K562 (cell line): ENCODE measurements around the gene KAZALD1. TPM values are rescaled to one million over a fixed set of nuclear protein-coding genes. Genes with fewer than 3 reads are reported as not detected.
A peak's percentile ranks its signal among the peaks of the same experiment; 100 is the strongest.

Experiments used
- BRD9 ChIP-seq: fragments of 450-650 bp; IDR thresholded peaks from 2 replicates; pipeline ENCODE4 v1.6.1; 2018; ENCODE audit warnings: low read depth; ENCODE audit not compliant: partially characterized antibody
- CC2D1A ChIP-seq: fragments of 450-650 bp; IDR thresholded peaks from 2 replicates; pipeline ENCODE4 v1.6.1; 2017; ENCODE audit warnings: mild to moderate bottlenecking
- KDM4B ChIP-seq, 2 experiments: fragments of 450-650 bp in 1 of 2; sonication (generic) in 1 of 2; IDR thresholded peaks; 2 replicates each; pipeline ENCODE4 v1.6.1; 2016 to 2017; ENCODE audit warnings: borderline replicate concordance in 2 of 2, antibody characterized with exemption in 1 of 2, low read depth in 1 of 2, mild to moderate bottlenecking in 1 of 2
- MAFF ChIP-seq: IDR thresholded peaks from 2 replicates; pipeline ENCODE4 v1.6.1; 2012; ENCODE audit warnings: low read length, improper control_type of control experiment
- NKRF ChIP-seq: fragments of 450-650 bp; IDR thresholded peaks from 2 replicates; pipeline ENCODE4 v1.6.1; 2016; ENCODE audit warnings: borderline replicate concordance
- PRPF4 ChIP-seq: fragments of 200-400 bp; formaldehyde crosslinking; IDR thresholded peaks from one replicate; pipeline ENCODE4 v1.6.1; 2017; ENCODE audit warnings: low read length, low read depth, mild to moderate bottlenecking; ENCODE audit not compliant: insufficient read depth, poor library complexity, severe bottlenecking
- REST ChIP-seq, 2 experiments: fragments of 450-650 bp; formaldehyde crosslinking in 1 of 2; IDR thresholded peaks; 2 replicates each; pipeline versions ENCODE4 v1.4.0 to v1.6.1; 2014 to 2020; ENCODE audit warnings: mild to moderate bottlenecking in 2 of 2, borderline replicate concordance in 1 of 2, low read depth in 1 of 2
- SNAPC5 ChIP-seq: fragments of 250-450 bp; sonication (Bioruptor Pico); IDR thresholded peaks from 2 replicates; pipeline ENCODE4 v1.8.0; 2021; ENCODE audit warnings: moderate library complexity, mild to moderate bottlenecking, inconsistent platforms
- SRSF7 ChIP-seq: fragments of 200-400 bp; formaldehyde crosslinking; optimal IDR thresholded peaks from 2 replicates; pipeline ENCODE3; 2017; ENCODE audit warnings: mild to moderate bottlenecking, low read depth, low read length
- ZFPM2 ChIP-seq: fragments of 250-450 bp; sonication (Bioruptor Pico); IDR thresholded peaks from 2 replicates; pipeline ENCODE4 v1.5.1; 2022; ENCODE audit warnings: mild to moderate bottlenecking
- ZKSCAN1 ChIP-seq: fragments of 150-350 bp; IDR thresholded peaks from 2 replicates; pipeline ENCODE4 v1.6.1; 2016; ENCODE audit warnings: low read depth, low read length
- ZNF224 ChIP-seq: sonication (generic); formaldehyde crosslinking; IDR thresholded peaks from 2 replicates; pipeline ENCODE4 v1.8.0; 2022; ENCODE audit warnings: mild to moderate bottlenecking, missing genetic modification reagents
- ZNF449 ChIP-seq: fragments of 250-450 bp; sonication (Bioruptor Pico); IDR thresholded peaks from 2 replicates; pipeline ENCODE4 v1.8.0; 2022; ENCODE audit warnings: moderate library complexity, mild to moderate bottlenecking, inconsistent platforms
- ZNF695 ChIP-seq: fragments of 450-650 bp; formaldehyde crosslinking; IDR thresholded peaks from 2 replicates; pipeline ENCODE4 v1.4.0; 2020; ENCODE audit warnings: mild to moderate bottlenecking, moderate library complexity
- ZNF75A ChIP-seq: fragments of 450-650 bp; formaldehyde crosslinking; IDR thresholded peaks from 2 replicates; pipeline ENCODE4 v1.4.0; 2020; ENCODE audit warnings: mild to moderate bottlenecking
- ZNF778 ChIP-seq: fragments of 450-650 bp; formaldehyde crosslinking; IDR thresholded peaks from 2 replicates; pipeline ENCODE4 v1.4.0; 2020; ENCODE audit warnings: mild to moderate bottlenecking, moderate library complexity
- ZNF780A ChIP-seq: fragments of 250-450 bp; sonication (Bioruptor Pico); IDR thresholded peaks from 2 replicates; pipeline ENCODE4 v1.5.0; 2021; ENCODE audit warnings: mild to moderate bottlenecking
- polyA plus RNA-seq, 8 experiments: library from polyadenylated mRNA; depleted of rRNA in 4 of 8; stranded (reverse) in 5 of 8; unstranded in 3 of 8; fragments of >200 nt; fragmentation: Nextera tagmentation in 2 of 8; fragmentation: Illumina TruSeq in 1 of 8; extraction: Ambion mirVana in 2 of 8; extraction: Trizol in 1 of 8; gene quantifications; 2 replicates each; pipeline versions ENCODE4 v1.2.1 to v1.2.3, GENCODE V29; 2011 to 2014; ENCODE audit warnings: inconsistent platforms in 1 of 8, missing spikeins in 1 of 8
- total RNA-seq, 7 experiments: library from RNA; depleted of rRNA in 6 of 7; stranded (reverse); fragments of >200 nt in 6 of 7; fragmentation: Illumina TruSeq in 2 of 7; extraction: Trizol in 2 of 7; gene quantifications; 2 replicates each; pipeline versions ENCODE4 v1.2.1 to v1.2.3, GENCODE V29; 2011 to 2021; ENCODE audit warnings: low replicate concordance in 1 of 7

Gene KAZALD1
- total and polyA plus RNA-seq, 9 of the 15 experiments (the other 6 are each of a cell fraction or from before 2014, with no cell fraction given) = 0.15 to 10.0 (median 4.9) TPM

DNA sequence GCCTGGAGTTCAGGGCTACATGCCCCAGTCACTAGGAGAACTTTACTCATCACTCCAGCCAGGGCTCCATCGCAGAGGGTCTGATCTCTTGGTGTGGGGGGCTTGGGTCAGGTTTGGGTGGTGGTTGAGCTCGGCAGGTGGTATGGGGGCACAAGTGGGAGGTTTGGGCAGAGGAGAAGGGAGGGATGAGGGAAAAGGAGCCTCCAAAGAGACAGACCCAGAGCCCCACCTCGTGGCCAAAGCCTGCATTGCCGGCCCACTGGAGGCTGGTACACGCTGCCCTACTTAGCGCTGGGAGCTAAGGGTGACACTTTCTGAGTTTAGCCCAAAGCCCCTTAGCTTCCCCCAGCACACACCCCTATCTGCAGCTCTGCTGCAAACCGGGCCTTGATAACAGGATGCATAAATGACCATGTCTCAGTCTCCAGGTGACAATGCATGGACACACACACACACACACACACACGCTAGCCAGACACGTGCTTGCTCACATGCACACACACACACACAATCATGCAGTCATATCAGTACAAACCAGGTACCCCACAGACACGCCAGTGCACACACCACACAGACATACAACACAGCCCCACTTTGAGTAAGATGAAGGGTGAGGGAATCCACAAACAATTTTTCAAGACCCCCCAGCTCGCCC, 47.4 kb upstream of the KAZALD1 start (continued):
- TF ChIP-seq NKRF (no peak), PRPF4 (no peak), ZKSCAN1 (peak; percentile 57; the same call in 1 of the 2 replicates), KDM4B (IDR thresholded peaks at IDR 0.05; ENCODE audit: borderline replicate concordance in 2 of 2, low read depth in 1 of 2) (no peak), SRSF7 (no peak), MAFF (no peak), ZNF695 (CRISPR knock-in tag) (no peak), SNAPC5 (no peak), ZNF224 (CRISPR knock-in tag) (no peak), ZNF75A (CRISPR knock-in tag) (no peak), ZNF780A (CRISPR knock-in tag) (no peak), CC2D1A (peak; percentile 52; the same call in 1 of the 2 replicates), REST (IDR thresholded peaks at IDR 0.05; ENCODE audit: borderline replicate concordance) (peak; percentile 53; the same call in 1 of the 2 replicates), REST (CRISPR knock-in tag; IDR thresholded peaks at IDR 0.05; ENCODE audit: low read depth) (no peak), ZNF449 (CRISPR knock-in tag) (no peak), ZFPM2 (CRISPR knock-in tag) (no peak), BRD9 (no peak), ZNF778 (CRISPR knock-in tag) (no peak)
